Measurements from ENCODE around the gene PGA5.
"Not testable (repeated sequence)": the region's sequence is repeated elsewhere in the genome, so short reads cannot be mapped to it uniquely, and the experiment has no call there.

PGA5 gene

GRCh38 chr11:61240875-61241274, at the start of gene PGA5:
Gene PGA5 (plus strand): TSS chr11:61241175. CDS start chr11:61241227, 52 bp downstream.
- H3K4me1 ChIP-seq (ENCODE audit: control insufficient read depth, insufficient read depth, low read length); H3K27me3 ChIP-seq (replicated peaks; ENCODE audit: control insufficient read depth, insufficient read depth, low read length); H3K9me3 ChIP-seq (ENCODE audit: control insufficient read depth, low read length); H3K9ac ChIP-seq (ENCODE audit: low read length); DNase-seq (ENCODE audit: low read depth); H3K4me3 ChIP-seq (ENCODE audit: low read length); H3K36me3 ChIP-seq (ENCODE audit: control insufficient read depth, insufficient read depth, low read length, severe bottlenecking): not testable (repeated sequence)

- H3K9me3 ChIP-seq (ENCODE audit: control insufficient read depth, low read length), result peaks cover 11% of the 10 kb centered on the region
- no peaks in the 10 kb centered on the region for H3K36me3 ChIP-seq (ENCODE audit: control insufficient read depth, insufficient read depth, low read length, severe bottlenecking)
- H3K27me3 ChIP-seq (replicated peaks; ENCODE audit: control insufficient read depth, insufficient read depth, low read length), result peaks cover 12% of the 10 kb centered on the region
- H3K4me1 ChIP-seq (ENCODE audit: control insufficient read depth, insufficient read depth, low read length), result no peaks in the 10 kb centered on the region
- no peak overlapping the region for H3K9ac ChIP-seq (ENCODE audit: low read length)
- no peak overlapping the region for H3K4me3 ChIP-seq (ENCODE audit: low read length)
- no peak for DNase-seq (ENCODE audit: low read depth)
These were observed 47.4 kb upstream of the PGA5 start for GRCh38 chr11:61193596-61193995.

GRCh38 chr11:61194169-61194671, 46.8 kb upstream of the PGA5 start:
- H3K9ac ChIP-seq (ENCODE audit: low read length), result no peak overlapping the region
- DNase-seq (ENCODE audit: low read depth), result no peak
- H3K4me3 ChIP-seq (ENCODE audit: low read length), result no peak overlapping the region
- no peaks in the 10 kb centered on the region for H3K4me1 ChIP-seq (ENCODE audit: control insufficient read depth, insufficient read depth, low read length)
- H3K9me3 ChIP-seq (ENCODE audit: control insufficient read depth, low read length), result peaks cover 18% of the 10 kb centered on the region
- peaks cover 12% of the 10 kb centered on the region for H3K27me3 ChIP-seq (replicated peaks; ENCODE audit: control insufficient read depth, insufficient read depth, low read length)
- H3K36me3 ChIP-seq (ENCODE audit: control insufficient read depth, insufficient read depth, low read length, severe bottlenecking), result no peaks in the 10 kb centered on the region

- peaks cover 8% of the 10 kb centered on the region for H3K27me3 ChIP-seq (replicated peaks; ENCODE audit: control insufficient read depth, insufficient read depth, low read length)
- DNase-seq (ENCODE audit: low read depth), result no peak
- H3K36me3 ChIP-seq (ENCODE audit: control insufficient read depth, insufficient read depth, low read length, severe bottlenecking), result no peaks in the 10 kb centered on the region
- peaks cover 21% of the 10 kb centered on the region for H3K9me3 ChIP-seq (ENCODE audit: control insufficient read depth, low read length)
- no peak overlapping the region for H3K4me3 ChIP-seq (ENCODE audit: low read length)
- H3K4me1 ChIP-seq (ENCODE audit: control insufficient read depth, insufficient read depth, low read length), result no peaks in the 10 kb centered on the region
- no peak overlapping the region for H3K9ac ChIP-seq (ENCODE audit: low read length)
These were observed 45.8 kb upstream of the PGA5 start for GRCh38 chr11:61194981-61195695.

- Histone ChIP-seq H3K27me3 (replicated peaks; ENCODE audit: control insufficient read depth, insufficient read depth, low read length) (peaks cover 8% of the 10 kb centered on the region), H3K4me1 (ENCODE audit: control insufficient read depth, insufficient read depth, low read length) (no peaks in the 10 kb centered on the region), H3K9me3 (ENCODE audit: control insufficient read depth, low read length) (peaks cover 21% of the 10 kb centered on the region), H3K36me3 (ENCODE audit: control insufficient read depth, insufficient read depth, low read length, severe bottlenecking) (no peaks in the 10 kb centered on the region), H3K4me3 (ENCODE audit: low read length) (no peak overlapping the region), H3K9ac (ENCODE audit: low read length) (no peak overlapping the region)
- DNase-seq (ENCODE audit: low read depth), result no peak
These were observed 45.3 kb upstream of the PGA5 start for GRCh38 chr11:61195719-61196118.

- H3K9ac ChIP-seq (ENCODE audit: low read length), result no peak overlapping the region
- peaks cover 16% of the 10 kb centered on the region for H3K9me3 ChIP-seq (ENCODE audit: control insufficient read depth, low read length)
- H3K4me3 ChIP-seq (ENCODE audit: low read length), result no peak overlapping the region
- H3K4me1 ChIP-seq (ENCODE audit: control insufficient read depth, insufficient read depth, low read length), result no peaks in the 10 kb centered on the region
- H3K27me3 ChIP-seq (replicated peaks; ENCODE audit: control insufficient read depth, insufficient read depth, low read length), result peaks cover 15% of the 10 kb centered on the region
- DNase-seq (ENCODE audit: low read depth), result no peak
- no peaks in the 10 kb centered on the region for H3K36me3 ChIP-seq (ENCODE audit: control insufficient read depth, insufficient read depth, low read length, severe bottlenecking)
These were observed 42.6 kb upstream of the PGA5 start for GRCh38 chr11:61198361-61198760.

GRCh38 chr11:61198948-61199523, 41.9 kb upstream of the PGA5 start:
- H3K36me3 ChIP-seq (ENCODE audit: control insufficient read depth, insufficient read depth, low read length, severe bottlenecking), result no peaks in the 10 kb centered on the region
- peaks cover 11% of the 10 kb centered on the region for H3K27me3 ChIP-seq (replicated peaks; ENCODE audit: control insufficient read depth, insufficient read depth, low read length)
- no peaks in the 10 kb centered on the region for H3K4me1 ChIP-seq (ENCODE audit: control insufficient read depth, insufficient read depth, low read length)
- H3K9me3 ChIP-seq (ENCODE audit: control insufficient read depth, low read length), result peaks cover 16% of the 10 kb centered on the region
- H3K4me3 ChIP-seq (ENCODE audit: low read length), result no peak overlapping the region
- H3K9ac ChIP-seq (ENCODE audit: low read length), result no peak overlapping the region
- no peak for DNase-seq (ENCODE audit: low read depth)

GRCh38 chr11:61201476-61201875, 39.5 kb upstream of the PGA5 start:
- Histone ChIP-seq H3K27me3 (replicated peaks; ENCODE audit: control insufficient read depth, insufficient read depth, low read length) (peaks cover 7% of the 10 kb centered on the region), H3K9me3 (ENCODE audit: control insufficient read depth, low read length) (peaks cover 16% of the 10 kb centered on the region), H3K36me3 (ENCODE audit: control insufficient read depth, insufficient read depth, low read length, severe bottlenecking) (no peaks in the 10 kb centered on the region), H3K4me1 (ENCODE audit: control insufficient read depth, insufficient read depth, low read length) (no peaks in the 10 kb centered on the region), H3K9ac (ENCODE audit: low read length) (no peak overlapping the region), H3K4me3 (ENCODE audit: low read length) (no peak overlapping the region)
- no peak for DNase-seq (ENCODE audit: low read depth)

GRCh38 chr11:61202950-61203746, 37.8 kb upstream of the PGA5 start, which contains the start of gene PGA3:
Gene PGA3 (plus strand): TSS chr11:61203515. CDS start chr11:61203565, 50 bp downstream.
- not testable (repeated sequence) for H3K27me3 ChIP-seq (replicated peaks; ENCODE audit: control insufficient read depth, insufficient read depth, low read length); H3K4me3 ChIP-seq (ENCODE audit: low read length); H3K4me1 ChIP-seq (ENCODE audit: control insufficient read depth, insufficient read depth, low read length); H3K36me3 ChIP-seq (ENCODE audit: control insufficient read depth, insufficient read depth, low read length, severe bottlenecking); DNase-seq (ENCODE audit: low read depth); H3K9ac ChIP-seq (ENCODE audit: low read length)
- peaks cover 14% of the 10 kb centered on the region for H3K9me3 ChIP-seq (ENCODE audit: control insufficient read depth, low read length)

GRCh38 chr11:61203873-61204272, 37.1 kb upstream of the PGA5 start:
- not testable (repeated sequence) for H3K4me3 ChIP-seq (ENCODE audit: low read length); H3K27me3 ChIP-seq (replicated peaks; ENCODE audit: control insufficient read depth, insufficient read depth, low read length); DNase-seq (ENCODE audit: low read depth); H3K36me3 ChIP-seq (ENCODE audit: control insufficient read depth, insufficient read depth, low read length, severe bottlenecking); H3K9me3 ChIP-seq (ENCODE audit: control insufficient read depth, low read length); H3K9ac ChIP-seq (ENCODE audit: low read length); H3K4me1 ChIP-seq (ENCODE audit: control insufficient read depth, insufficient read depth, low read length)

GRCh38 chr11:61204502-61205059, 36.4 kb upstream of the PGA5 start:
- not testable (repeated sequence) for H3K9me3 ChIP-seq (ENCODE audit: control insufficient read depth, low read length); DNase-seq (ENCODE audit: low read depth)

More at GRCh38 chr11:61204502-61205059, 36.4 kb upstream of the PGA5 start:
- not testable (repeated sequence) for H3K36me3 ChIP-seq (ENCODE audit: control insufficient read depth, insufficient read depth, low read length, severe bottlenecking); H3K27me3 ChIP-seq (replicated peaks; ENCODE audit: control insufficient read depth, insufficient read depth, low read length); H3K4me3 ChIP-seq (ENCODE audit: low read length); H3K9ac ChIP-seq (ENCODE audit: low read length); H3K4me1 ChIP-seq (ENCODE audit: control insufficient read depth, insufficient read depth, low read length)

Measured in adipocyte (in vitro differentiated cells).